OCI-LY7 (cell line): ENCODE results near the gene BICC1. TPM values are rescaled to one million over a fixed set of nuclear protein-coding genes. Genes with fewer than 3 reads are reported as not detected.

Experiments used
- BruUV-seq: library from RNA; stranded (reverse); fragments of 400-500 nt; replicated peaks from 2 replicates; lab custom pipeline; 2021; lab: Mats Ljungman, UMichigan
- CTCF ChIA-PET: fragments of 300-600 bp; sonication (Branson Sonifier 250); formaldehyde crosslinking; loops from one replicate; lab custom pipeline; 2022; ENCODE audit warnings: antibody characterized with exemption; ENCODE audit not compliant: unreplicated experiment; lab: Charles Lee
- POLR2A ChIA-PET: fragments of 300-600 bp; sonication (Branson Sonifier 250); formaldehyde crosslinking; loops from one replicate; lab custom pipeline; 2022; ENCODE audit warnings: antibody characterized with exemption; lab: Charles Lee
- DNase-seq: peaks from one replicate; pipeline ENCODE4 v3.0.0-alpha.2; 2015; ENCODE audit warnings: low spot score
- H2AFZ ChIP-seq: fragments of 200-600 bp; sonication (generic), shearing (Covaris generic); 2 replicates; pipeline ENCODE4 v1.6.1; 2014; ENCODE audit warnings: mild to moderate bottlenecking, antibody characterized with exemption, low read length, moderate library complexity
- H3K27ac ChIP-seq: fragments of 200-600 bp; sonication (generic); 2 replicates; pipeline ENCODE4 v1.5.1; 2014; ENCODE audit warnings: mixed run types, low read depth, mild to moderate bottlenecking, moderate library complexity, low read length, inconsistent platforms; ENCODE audit not compliant: poor library complexity, severe bottlenecking
- H3K36me3 ChIP-seq: fragments of 200-600 bp; sonication (generic); 2 replicates; pipeline ENCODE4 v1.6.1; 2014; ENCODE audit warnings: mild to moderate bottlenecking, antibody characterized with exemption, low read length, moderate library complexity, mixed read lengths; ENCODE audit not compliant: insufficient read depth
- H3K4me1 ChIP-seq: fragments of 200-600 bp; sonication (generic); 2 replicates; pipeline ENCODE4 v1.5.1; 2014; ENCODE audit warnings: mild to moderate bottlenecking, low read length; ENCODE audit not compliant: insufficient read depth, poor library complexity, severe bottlenecking
- H3K4me2 ChIP-seq: fragments of 200-600 bp; sonication (generic); 2 replicates; pipeline ENCODE4 v1.6.1; 2014; ENCODE audit warnings: mild to moderate bottlenecking, low read length
- H3K4me3 ChIP-seq: fragments of 200-600 bp; sonication (generic); 2 replicates; pipeline ENCODE4 v1.5.1; 2014; ENCODE audit warnings: mild to moderate bottlenecking, low read depth, low read length; ENCODE audit not compliant: poor library complexity, severe bottlenecking
- H3K79me2 ChIP-seq: fragments of 200-600 bp; sonication (generic); 2 replicates; pipeline ENCODE4 v1.6.1; 2016; ENCODE audit warnings: low read depth, mild to moderate bottlenecking, low read length, moderate library complexity, mixed read lengths; ENCODE audit not compliant: insufficient read depth
- H3K9me2 ChIP-seq: fragments of 200-600 bp; sonication (generic); 2 replicates; pipeline ENCODE4 v1.6.1; 2016; ENCODE audit warnings: mild to moderate bottlenecking, low read length, mixed read lengths; ENCODE audit not compliant: insufficient read depth
- H3K9me3 ChIP-seq: fragments of 200-600 bp; sonication (generic); 2 replicates; pipeline ENCODE4 v1.6.1; 2014; ENCODE audit warnings: mild to moderate bottlenecking, mixed run types, low read length, mixed read lengths
- H4K20me1 ChIP-seq: fragments of 200-600 bp; sonication (generic); 2 replicates; pipeline ENCODE4 v1.6.1; 2014; ENCODE audit warnings: mild to moderate bottlenecking, antibody characterized with exemption, low read length, moderate library complexity, mixed read lengths; ENCODE audit not compliant: insufficient read depth
- EZH2phosphoT487 ChIP-seq: fragments of 200-600 bp; sonication (generic); IDR thresholded peaks from 2 replicates; pipeline ENCODE4 v1.6.1; 2018; ENCODE audit warnings: low read depth, borderline replicate concordance, mild to moderate bottlenecking, mixed run types, antibody characterized with exemption, low read length, moderate library complexity, mixed read lengths
- intact Hi-C: fragments of 100-400 bp; cut with micrococcal nuclease; formaldehyde crosslinking; loops from one replicate; pipeline ENCODE4 v1.10.0; 2022; ENCODE audit not compliant: unreplicated experiment
- total RNA-seq, 2 experiments: library from RNA; depleted of rRNA in 1 of 2; stranded (reverse); fragments of >200 nt in 1 of 2; shearing (Covaris generic) in 1 of 2; gene quantifications; 2 replicates each; pipeline ENCODE4 v1.2.3, GENCODE V29; 2014 to 2022
- TF ChIP-seq, protein P1 (sequence below): fragments of 200-600 bp; sonication (generic); conservative IDR thresholded peaks from 2 replicates; pipeline ENCODE4 v1.5.1; 2014; ENCODE audit warnings: mild to moderate bottlenecking, antibody characterized with exemption, low read length, moderate library complexity, mixed read lengths

Gene BICC1
- total RNA-seq, 2 experiments from 2014 or later, result not detected

DNA sequence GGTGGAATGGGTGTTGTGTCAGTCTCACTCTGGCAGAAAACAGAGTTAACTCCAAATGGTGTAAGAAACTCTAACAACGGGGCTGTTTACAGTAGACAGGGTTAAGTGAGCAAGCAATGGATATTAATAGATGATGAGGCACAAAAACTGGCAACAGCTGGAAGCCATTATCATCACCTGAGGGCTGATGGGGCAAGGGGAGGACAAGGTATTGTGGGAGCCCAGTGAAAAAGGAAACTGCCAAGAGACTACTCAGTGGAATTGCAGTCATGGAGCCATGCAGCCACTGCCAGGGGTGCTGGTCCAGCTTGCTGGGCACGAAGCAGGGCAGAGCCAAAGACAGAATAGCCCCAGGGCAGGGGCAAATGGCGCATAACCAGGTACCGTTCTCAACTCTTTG lies 260.7 kb downstream of the BICC1 start:
- intact Hi-C loops, result no loop called here
- Histone ChIP-seq H3K9me3 (no peaks in the 10 kb centered on the region), H2AFZ (no peak overlapping the region), H3K9me2 (no peaks in the 10 kb centered on the region), H4K20me1 (no peaks in the 10 kb centered on the region), H3K4me3 (no peak overlapping the region), H3K27ac (no peak overlapping the region), H3K79me2 (no peaks in the 10 kb centered on the region), H3K4me1 (no peaks in the 10 kb centered on the region), H3K4me2 (no peak overlapping the region), H3K36me3 (no peaks in the 10 kb centered on the region)
- no peak for TF ChIP-seq EZH2phosphoT487
- TF ChIP-seq, protein P1, sequence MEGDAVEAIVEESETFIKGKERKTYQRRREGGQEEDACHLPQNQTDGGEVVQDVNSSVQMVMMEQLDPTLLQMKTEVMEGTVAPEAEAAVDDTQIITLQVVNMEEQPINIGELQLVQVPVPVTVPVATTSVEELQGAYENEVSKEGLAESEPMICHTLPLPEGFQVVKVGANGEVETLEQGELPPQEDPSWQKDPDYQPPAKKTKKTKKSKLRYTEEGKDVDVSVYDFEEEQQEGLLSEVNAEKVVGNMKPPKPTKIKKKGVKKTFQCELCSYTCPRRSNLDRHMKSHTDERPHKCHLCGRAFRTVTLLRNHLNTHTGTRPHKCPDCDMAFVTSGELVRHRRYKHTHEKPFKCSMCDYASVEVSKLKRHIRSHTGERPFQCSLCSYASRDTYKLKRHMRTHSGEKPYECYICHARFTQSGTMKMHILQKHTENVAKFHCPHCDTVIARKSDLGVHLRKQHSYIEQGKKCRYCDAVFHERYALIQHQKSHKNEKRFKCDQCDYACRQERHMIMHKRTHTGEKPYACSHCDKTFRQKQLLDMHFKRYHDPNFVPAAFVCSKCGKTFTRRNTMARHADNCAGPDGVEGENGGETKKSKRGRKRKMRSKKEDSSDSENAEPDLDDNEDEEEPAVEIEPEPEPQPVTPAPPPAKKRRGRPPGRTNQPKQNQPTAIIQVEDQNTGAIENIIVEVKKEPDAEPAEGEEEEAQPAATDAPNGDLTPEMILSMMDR, result no peak
- DNase-seq, result no peak
- BruUV-seq, result no TSS peak
- ChIA-PET POLR2A (no interaction called here), CTCF (no interaction called here)

DNA sequence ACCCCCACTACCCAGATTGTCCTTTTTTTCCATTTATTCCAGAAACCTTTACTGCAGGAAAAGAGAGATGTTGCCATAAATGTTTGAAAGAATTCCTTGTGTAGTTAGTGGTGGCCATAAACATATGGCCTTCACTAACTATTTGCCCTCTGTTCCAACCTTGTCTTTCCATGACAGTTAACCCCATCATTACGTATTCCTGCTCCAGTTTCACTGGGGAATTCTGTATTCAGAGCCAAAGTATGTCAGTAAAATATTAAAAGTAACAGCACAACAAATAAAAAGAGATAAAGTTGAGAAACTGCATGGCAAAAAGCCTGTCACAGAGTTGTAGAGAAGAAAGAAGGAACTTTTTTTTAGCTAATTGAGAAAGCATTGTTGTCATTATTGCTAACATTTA lies 261.3 kb downstream of the BICC1 start:
- Histone ChIP-seq H3K4me2 (no peak overlapping the region), H3K9me2 (no peaks in the 10 kb centered on the region), H3K4me1 (no peaks in the 10 kb centered on the region), H3K27ac (no peak overlapping the region), H3K79me2 (no peaks in the 10 kb centered on the region), H3K9me3 (no peaks in the 10 kb centered on the region), H3K4me3 (no peak overlapping the region), H2AFZ (no peak overlapping the region), H4K20me1 (no peaks in the 10 kb centered on the region), H3K36me3 (no peaks in the 10 kb centered on the region)
- TF ChIP-seq, protein P1, result no peak
- TF ChIP-seq EZH2phosphoT487, result no peak
- POLR2A ChIA-PET, result interaction anchor here (1.3 kb wide), 1 partner anchor 14 kb away, joined by 3 read pairs; no protein-coding TSS in a partner anchor
- no TSS peak for BruUV-seq
- intact Hi-C loops, result no loop called here
- DNase-seq, result no peak
- CTCF ChIA-PET, result no interaction called here

DNA sequence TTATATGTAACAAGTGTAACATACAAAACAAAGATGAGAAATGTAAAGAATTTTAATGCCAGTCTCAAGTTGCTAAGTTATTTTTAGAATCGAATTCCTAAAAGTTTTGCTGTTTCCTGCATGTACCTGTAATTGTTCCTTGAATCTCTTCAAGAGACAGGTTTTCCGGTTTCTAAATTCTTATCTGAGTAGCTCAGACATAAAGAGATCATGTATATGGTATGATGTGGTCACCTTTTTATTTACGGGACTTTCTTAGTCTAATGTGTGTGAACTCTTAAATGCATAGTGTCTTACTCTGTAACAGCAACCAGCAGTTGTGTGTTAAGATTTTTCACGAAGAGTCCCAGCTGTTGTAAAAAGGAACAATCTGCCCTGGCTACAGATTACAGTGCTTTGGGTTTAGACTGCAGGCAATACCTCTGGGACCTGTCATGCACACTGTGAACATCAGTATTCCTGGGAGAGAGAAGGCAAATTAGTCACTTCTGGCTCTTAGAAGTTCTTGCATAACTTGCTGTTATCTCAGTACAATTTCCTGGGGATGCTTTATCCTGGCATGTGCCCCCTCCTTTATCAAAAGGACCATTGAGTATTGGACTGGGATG lies 263.4 kb downstream of the BICC1 start:
- H4K20me1 ChIP-seq, result no peaks in the 10 kb centered on the region
- POLR2A ChIA-PET, result interaction anchor here (1.1 kb wide), 1 partner anchor 137 kb away, joined by 5 read pairs; no protein-coding TSS in a partner anchor

More for the DNA sequence above, 263.4 kb downstream of the BICC1 start:
- no TSS peak for BruUV-seq
- no peaks in the 10 kb centered on the region for H3K4me1 ChIP-seq
- no peak overlapping the region for H3K27ac ChIP-seq
- DNase-seq, result no peak
- H3K36me3 ChIP-seq, result no peaks in the 10 kb centered on the region
- TF ChIP-seq EZH2phosphoT487, result no peak
- TF ChIP-seq, protein P1, result no peak
- H3K4me2 ChIP-seq, result no peak overlapping the region
- CTCF ChIA-PET, result no interaction called here
- no peaks in the 10 kb centered on the region for H3K9me2 ChIP-seq
- no peaks in the 10 kb centered on the region for H3K79me2 ChIP-seq
- H3K9me3 ChIP-seq, result no peaks in the 10 kb centered on the region
- H2AFZ ChIP-seq, result no peak overlapping the region
- intact Hi-C loops, result no loop called here
- H3K4me3 ChIP-seq, result no peak overlapping the region
